Upper lobe of left lung (tissue), 6 donors: Measurements from ENCODE around the gene PCDHA5. TPM values are rescaled to one million over a fixed set of nuclear protein-coding genes. Genes with fewer than 3 reads are reported as not detected.
"Not testable (repeated sequence)": the region's sequence is repeated elsewhere in the genome, so short reads cannot be mapped to it uniquely, and the experiment has no call there.

ENCODE experiments used
- ATAC-seq, 2 donors: fragments of 200-7000 bp; cut with Tn5 transposase; one replicate each; pipeline ENCODE4 v1.9.1; 2022; ENCODE audit warnings: mild to moderate bottlenecking in 2 of 2, moderate library complexity in 2 of 2; ENCODE audit not compliant: low FRiP score in 2 of 2
- DNase-seq, 2 donors: peaks; one replicate each; pipeline ENCODE4 v3.0.0-alpha.2; 2019 to 2020
- H3K27ac ChIP-seq, 4 donors: fragments of 200-600 bp; sonication (generic); one replicate each; pipeline ENCODE4 v1.5.1; 2016 to 2019
- H3K27me3 ChIP-seq, 4 donors: fragments of 200-600 bp; sonication (generic); one replicate each; pipeline ENCODE4 v1.5.1; 2017 to 2019
- H3K36me3 ChIP-seq, 4 donors: fragments of 200-600 bp; sonication (generic); one replicate each; pipeline ENCODE4 v1.5.1; 2016 to 2019
- H3K4me1 ChIP-seq, 4 donors: fragments of 200-600 bp; sonication (generic); one replicate each; pipeline ENCODE4 v1.5.1; 2018 to 2019
- H3K4me3 ChIP-seq, 4 donors: fragments of 200-600 bp; sonication (generic); one replicate each; pipeline ENCODE4 v1.5.1; 2017 to 2019; ENCODE audit warnings: mild to moderate bottlenecking in 2 of 4, moderate library complexity in 1 of 4
- H3K9me3 ChIP-seq, 4 donors: fragments of 200-600 bp; sonication (generic); one replicate each; pipeline ENCODE4 v1.5.1; 2018 to 2019
- CTCF ChIP-seq, 6 experiments: fragments of 450-650 bp in 4 of 6; fragments of 200-600 bp in 2 of 6; sonication (generic) in 2 of 6; IDR thresholded peaks; one replicate each; pipeline ENCODE4 v1.5.1; 2016 to 2019; ENCODE audit warnings: antibody characterized with exemption in 6 of 6
- EP300 ChIP-seq, 4 donors: sonication (generic); formaldehyde crosslinking; IDR thresholded peaks; one replicate each; pipeline ENCODE4 v1.5.1; 2017; ENCODE audit warnings: antibody characterized with exemption in 4 of 4, control low read depth in 2 of 4
- POLR2A ChIP-seq, 4 donors: fragments of 450-650 bp; IDR thresholded peaks; one replicate each; pipeline ENCODE4 v1.5.1; 2016 to 2017; ENCODE audit warnings: antibody characterized with exemption in 4 of 4, mild to moderate bottlenecking in 2 of 4
- POLR2AphosphoS5 ChIP-seq, 2 donors: sonication (generic); formaldehyde crosslinking; IDR thresholded peaks; one replicate each; pipeline ENCODE4 v1.5.1; 2017; ENCODE audit warnings: antibody characterized with exemption in 2 of 2
- WGBS, 2 donors: methylation state at CpG; one replicate each; pipeline ENCODE4 v1.1.5; 2017 to 2018; 5-methylcytosine and 5-hydroxymethylcytosine counted together
- total RNA-seq, 6 donors: library from RNA; depleted of rRNA in 4 of 6; stranded (reverse); fragments of >200 nt in 4 of 6; gene quantifications; one replicate each; pipeline versions ENCODE4 v1.1.0 to v1.2.1, GENCODE V29; 2016 to 2021
- donor health status: DM: no; HTN: no; CAD: no; lungs with moderate emphysema.
- donor health status: DM: no; HTN: yes; CAD: no; lungs with severe emphysema.

The PCDHA5 gene
- total RNA-seq, 6 donors from 2014 or later, result 0.15 to 1.4 (median 0.72) TPM

GRCh38 chr5:140842798-140843733 lies 21.7 kb downstream of the PCDHA5 start:
- Histone ChIP-seq H3K9me3 (peaks cover 0 to 31% (median 25%) of the 10 kb centered on the region in 4 donors), H3K36me3 (no peaks in the 10 kb centered on the region), H3K4me1 (no peaks in the 10 kb centered on the region), H3K4me3 (no peak overlapping the region), H3K27ac (no peak overlapping the region), H3K27me3 (no peaks in the 10 kb centered on the region)
- ATAC-seq (no peak), DNase-seq (peak in 1 of 2 donors; percentile 79)
- WGBS, 2 donors, result 48 to 66% methylated on average over 11 to 75 of the region's 87 CpGs
- TF ChIP-seq EP300 (IDR thresholded peaks at IDR 0.05), result no peak
- no peak for TF ChIP-seq POLR2A (IDR thresholded peaks at IDR 0.05)
- no peak for TF ChIP-seq POLR2AphosphoS5 (IDR thresholded peaks at IDR 0.05)
- TF ChIP-seq CTCF (IDR thresholded peaks at IDR 0.05), result no peak

GRCh38 chr5:140848139-140849102 lies 27.0 kb downstream of the PCDHA5 start, which contains the start of gene PCDHA9:
TSS of gene PCDHA9 (plus strand) at chr5:140848382. CDS start at chr5:140848496, 114 bp downstream.
- WGBS, 2 donors, result 29 to 36% methylated on average over 11 to 37 of the region's 48 CpGs
- Histone ChIP-seq H3K4me3 (peak within 1 kb of the TSS in 1 of 4 donors; percentile 5), H3K9me3 (peaks cover 0 to 27% (median 24%) of the 10 kb centered on the region in 4 donors)
- H3K27me3 ChIP-seq, ATAC-seq, H3K4me1 ChIP-seq, H3K27ac ChIP-seq, H3K36me3 ChIP-seq: not testable (repeated sequence)
- peak in 1 of 2 donors; percentile 65 for DNase-seq

- ATAC-seq, H3K36me3 ChIP-seq, H3K27me3 ChIP-seq, H3K4me3 ChIP-seq, H3K4me1 ChIP-seq, H3K27ac ChIP-seq: not testable (repeated sequence)
- WGBS, 2 donors, result 52 to 58% methylated on average over 44 to 96 of the region's 101 CpGs
- peaks cover 0 to 24% (median 20%) of the 10 kb centered on the region in 4 donors for H3K9me3 ChIP-seq
- DNase-seq, result peak in 1 of 2 donors; percentile 80
Observed at GRCh38 chr5:140849831-140850634, 28.6 kb downstream of the PCDHA5 start.

GRCh38 chr5:140855772-140856674 lies 34.6 kb downstream of the PCDHA5 start, which contains the start of gene PCDHA10:
TSS of gene PCDHA10 (plus strand) at chr5:140855897. CDS start at chr5:140856049, 152 bp downstream.
- 22 to 23% methylated on average over 30 to 44 of the region's 44 CpGs for WGBS, 2 donors
- Histone ChIP-seq H3K27me3 (no peaks in the 10 kb centered on the region), H3K27ac (peak within 1 kb of the TSS in 1 of 4 donors; percentile 56), H3K36me3 (no peaks in the 10 kb centered on the region), H3K9me3 (peaks cover 0 to 31% (median 25%) of the 10 kb centered on the region in 4 donors), H3K4me1 (no peaks in the 10 kb centered on the region), H3K4me3 (peak within 1 kb of the TSS in 3 of 4 donors; percentile 33 to 35 (median 34))
- DNase-seq (peak in 1 of 2 donors; percentile 59), ATAC-seq (no peak)
- TF ChIP-seq EP300 (IDR thresholded peaks at IDR 0.05), result no peak
- TF ChIP-seq CTCF (IDR thresholded peaks at IDR 0.05), result peak in 3 of 6 experiments; percentile 6 to 29 (median 12)
